Aorta (tissue), 5 donors: ENCODE results near the gene AGAP1. TPM values are rescaled to one million over a fixed set of nuclear protein-coding genes. Genes with fewer than 3 reads are reported as not detected.

ENCODE experiments used
- ATAC-seq: fragments of 200-7000 bp; cut with Tn5 transposase; one replicate; pipeline ENCODE4 v1.9.1; 2022; ENCODE audit warnings: moderate library complexity; ENCODE audit not compliant: low FRiP score
- DNase-seq, 2 donors: peaks; one replicate each; pipeline ENCODE4 v3.0.0-alpha.2; 2020
- H3K27ac ChIP-seq, 2 donors: one replicate each; pipeline ENCODE4 v1.5.1; 2013; ENCODE audit warnings: low read length in 2 of 2, mild to moderate bottlenecking in 2 of 2, moderate library complexity in 2 of 2, control low read depth in 1 of 2, inconsistent platforms in 1 of 2, low read depth in 1 of 2
- H3K27me3 ChIP-seq, 2 donors: one replicate each; pipeline ENCODE4 v1.6.1; 2013; ENCODE audit warnings: control low read depth in 1 of 2, low read length in 1 of 2, mild to moderate bottlenecking in 1 of 2, moderate library complexity in 1 of 2; ENCODE audit not compliant: insufficient read depth in 2 of 2, control insufficient read depth in 1 of 2
- H3K36me3 ChIP-seq, 2 donors: one replicate each; pipeline ENCODE4 v1.6.1; 2013; ENCODE audit warnings: control low read depth in 1 of 2, low read length in 1 of 2, mild to moderate bottlenecking in 1 of 2; ENCODE audit not compliant: insufficient read depth in 2 of 2, control insufficient read depth in 1 of 2
- H3K4me1 ChIP-seq, 2 donors: one replicate each; pipeline ENCODE4 v1.6.1; 2013; ENCODE audit warnings: low read length in 2 of 2, control low read depth in 1 of 2, mild to moderate bottlenecking in 1 of 2, moderate library complexity in 1 of 2; ENCODE audit not compliant: insufficient read depth in 2 of 2, control insufficient read depth in 1 of 2
- H3K4me3 ChIP-seq, 2 donors: one replicate each; pipeline ENCODE4 v1.5.1; 2013; ENCODE audit warnings: low read length in 2 of 2, control low read depth in 1 of 2, mild to moderate bottlenecking in 1 of 2
- H3K9me3 ChIP-seq: one replicate; pipeline ENCODE4 v1.6.1; 2013; ENCODE audit warnings: mild to moderate bottlenecking, low read length; ENCODE audit not compliant: control insufficient read depth
- WGBS, 2 donors: extraction: QIAGEN DNeasy Blood & Tissue Kit; methylation state at CpG; one replicate each; pipeline ENCODE4 v1.1.7; 2013; 5-methylcytosine and 5-hydroxymethylcytosine counted together
- intact Hi-C, 2 donors: fragments of 100-400 bp; cut with DNase I; formaldehyde crosslinking; loops; one replicate each; pipeline versions ENCODE4 v1.14.2 to v1.15.0; 2022
- polyA plus RNA-seq, 2 donors: library from polyadenylated mRNA; stranded (reverse); fragments of 200-250 nt; gene quantifications; one replicate each; pipeline ENCODE4 v1.2.3, GENCODE V29; 2013
- total RNA-seq, 2 donors: library from RNA; stranded (reverse); fragmentation: NEBNext Ultra II Directional; extraction: Animal tissue kit (Norgen Biotek cat#: 25700); gene quantifications; one replicate each; pipeline ENCODE4 v1.2.1, GENCODE V29; 2021
- donor health status: healthy with polysubstance abuse.
- donor health status: Bipolar disorder and iron deficiency.
- donor health status: DM: no; HTN: no; CAD: no.
- donor health status: DM: no; HTN: no; CAD: no.
- donor health status: DM: yes; HTN: yes; CAD: no.

AGAP1 gene
- total and polyA plus RNA-seq, 4 donors, result 3.0 to 32.7 (median 12.7) TPM

- DNase-seq (no peak), ATAC-seq (no peak)
- no peaks in the 10 kb centered on the region for H3K27me3 ChIP-seq
- intact Hi-C loops, result no loop called here
- no peaks in the 10 kb centered on the region for H3K36me3 ChIP-seq
- WGBS, 2 donors, result 73 to 75% methylated on average over 9 of the region's 9 CpGs
- no peaks in the 10 kb centered on the region for H3K4me1 ChIP-seq
- H3K27ac ChIP-seq, result no peak overlapping the region
- no peak overlapping the region for H3K4me3 ChIP-seq
- no peaks in the 10 kb centered on the region for H3K9me3 ChIP-seq
Measured at GRCh38 chr2:235663875-235664274, 170.0 kb downstream of the AGAP1 start.

- H3K4me3 ChIP-seq, result peak overlapping the region in 1 of 2 donors; percentile 14
- ATAC-seq, result no peak
- intact Hi-C loops, result loop anchor here in 1 of 2 donors (5.0 kb wide), 1 partner anchor 63 kb away; no protein-coding TSS in a partner anchor
Measured at GRCh38 chr2:235665661-235666212, 171.9 kb downstream of the AGAP1 start.

GRCh38 chr2:235666213-235666781 is 172.5 kb downstream of the AGAP1 start:
- Histone ChIP-seq H3K4me3 (peak overlapping the region in 1 of 2 donors; percentile 14), H3K4me1 (no peaks in the 10 kb centered on the region), H3K36me3 (no peaks in the 10 kb centered on the region), H3K27me3 (no peaks in the 10 kb centered on the region), H3K9me3 (no peaks in the 10 kb centered on the region), H3K27ac (no peak overlapping the region)
- ATAC-seq (peak; percentile 75), DNase-seq (no peak)
- WGBS, 2 donors, result 0 to 1% methylated on average over 4 of the region's 4 CpGs
- intact Hi-C loops, result loop anchor here in 1 of 2 donors (5.0 kb wide), 1 partner anchor 64 kb away; no protein-coding TSS in a partner anchor

More at GRCh38 chr2:235665661-235666212, 171.9 kb downstream of the AGAP1 start:
- H3K36me3 ChIP-seq, result no peaks in the 10 kb centered on the region
- no peak overlapping the region for H3K27ac ChIP-seq
- no peaks in the 10 kb centered on the region for H3K4me1 ChIP-seq
- no peaks in the 10 kb centered on the region for H3K27me3 ChIP-seq
- DNase-seq, result no peak
- H3K9me3 ChIP-seq, result no peaks in the 10 kb centered on the region
- 8 to 9% methylated on average over 13 of the region's 13 CpGs for WGBS, 2 donors

GRCh38 chr2:235668782-235669181 is 174.9 kb downstream of the AGAP1 start:
- Histone ChIP-seq H3K27me3 (no peaks in the 10 kb centered on the region), H3K36me3 (no peaks in the 10 kb centered on the region), H3K9me3 (no peaks in the 10 kb centered on the region), H3K27ac (no peak overlapping the region), H3K4me3 (no peak overlapping the region), H3K4me1 (no peaks in the 10 kb centered on the region)
- intact Hi-C loops, result loop anchor here in 1 of 2 donors (5.0 kb wide), 1 partner anchor 66 kb away; no protein-coding TSS in a partner anchor
- ATAC-seq, result no peak
- WGBS, 2 donors, result 93 to 95% methylated on average over 4 of the region's 4 CpGs
- no peak for DNase-seq

GRCh38 chr2:235669269-235669831 is 175.5 kb downstream of the AGAP1 start:
- Histone ChIP-seq H3K27ac (no peak overlapping the region), H3K27me3 (no peaks in the 10 kb centered on the region), H3K9me3 (no peaks in the 10 kb centered on the region), H3K4me3 (peak overlapping the region; percentile 61 to 98), H3K36me3 (no peaks in the 10 kb centered on the region), H3K4me1 (no peaks in the 10 kb centered on the region)
- peak; percentile 73 for ATAC-seq
- DNase-seq, result peak; percentile 69 to 89
- intact Hi-C loops, result loop anchor here in 1 of 2 donors (5.0 kb wide), 1 partner anchor 67 kb away; no protein-coding TSS in a partner anchor
- 1 to 2% methylated on average over 41 to 77 of the region's 77 CpGs for WGBS, 2 donors

- WGBS, 2 donors, result 1% methylated on average over 71 to 148 of the region's 148 CpGs
- Histone ChIP-seq H3K4me1 (no peaks in the 10 kb centered on the region), H3K27ac (no peak overlapping the region), H3K9me3 (no peaks in the 10 kb centered on the region), H3K36me3 (no peaks in the 10 kb centered on the region), H3K27me3 (no peaks in the 10 kb centered on the region), H3K4me3 (peak overlapping the region; percentile 61 to 98)
- DNase-seq, result peak; percentile 62 to 87
- intact Hi-C loops, result loop anchor here in 1 of 2 donors (5.0 kb wide), 1 partner anchor 68 kb away; no protein-coding TSS in a partner anchor
- ATAC-seq, result peak; percentile 56
Measured at GRCh38 chr2:235669983-235670962, 176.4 kb downstream of the AGAP1 start.

GRCh38 chr2:235670974-235671787 is 177.3 kb downstream of the AGAP1 start:
- DNase-seq, result no peak
- no peak overlapping the region for H3K27ac ChIP-seq
- peak overlapping the region in 1 of 2 donors; percentile 10 for H3K4me3 ChIP-seq
- no peaks in the 10 kb centered on the region for H3K36me3 ChIP-seq
- intact Hi-C loops, result no loop called here
- H3K9me3 ChIP-seq, result no peaks in the 10 kb centered on the region
- ATAC-seq, result no peak
- H3K27me3 ChIP-seq, result no peaks in the 10 kb centered on the region
- 37% methylated on average over 54 to 64 of the region's 64 CpGs for WGBS, 2 donors
- no peaks in the 10 kb centered on the region for H3K4me1 ChIP-seq

- 83 to 87% methylated on average over 3 of the region's 3 CpGs for WGBS, 2 donors
- Histone ChIP-seq H3K27ac (no peak overlapping the region), H3K27me3 (no peaks in the 10 kb centered on the region), H3K4me3 (no peak overlapping the region), H3K4me1 (no peaks in the 10 kb centered on the region), H3K9me3 (no peaks in the 10 kb centered on the region), H3K36me3 (no peaks in the 10 kb centered on the region)
- intact Hi-C loops, result no loop called here
- ATAC-seq (no peak), DNase-seq (no peak)
Measured at GRCh38 chr2:235672720-235673119, 178.9 kb downstream of the AGAP1 start.
